Left forelimb (tissue), 1 donor: Measurements from ENCODE around the gene AREL1.
"Not testable (repeated sequence)": the region's sequence is repeated elsewhere in the genome, so short reads cannot be mapped to it uniquely, and the experiment has no call there.

ENCODE experiments used
- DNase-seq: peaks from one replicate; pipeline ENCODE4 v3.0.0-alpha.2; 2018; ENCODE audit warnings: low spot score

AREL1 gene

GRCh38 chr14:74712499-74713394, at the start of gene AREL1, which contains the start of gene FCF1:
Gene AREL1 (minus strand): TSS chr14:74713080. CDS start chr14:74685615, 27,465 bp downstream.
Gene FCF1 (plus strand): TSS chr14:74713144. CDS start chr14:74713198, 54 bp downstream.
- DNase-seq = peak; percentile 89

- DNase-seq = not testable (repeated sequence)
These were observed 45.6 kb upstream of the AREL1 start for GRCh38 chr14:74758505-74758904.

GRCh38 chr14:74756326-74756725, 43.4 kb upstream of the AREL1 start:
- DNase-seq = no peak

- no peak for DNase-seq
These were observed 42.0 kb upstream of the AREL1 start for GRCh38 chr14:74754899-74755298.

GRCh38 chr14:74754157-74754556, 41.3 kb upstream of the AREL1 start:
- DNase-seq = no peak

GRCh38 chr14:74747237-74747636, 34.4 kb upstream of the AREL1 start:
- no peak for DNase-seq

GRCh38 chr14:74739293-74740030, 26.6 kb upstream of the AREL1 start:
- no peak for DNase-seq

GRCh38 chr14:74737753-74738325, 25.0 kb upstream of the AREL1 start:
- no peak for DNase-seq

GRCh38 chr14:74735125-74735524, 22.2 kb upstream of the AREL1 start:
- DNase-seq = no peak

- no peak for DNase-seq
These were observed 20.3 kb upstream of the AREL1 start for GRCh38 chr14:74733221-74733620.

- no peak for DNase-seq
These were observed 19.5 kb upstream of the AREL1 start for GRCh38 chr14:74732387-74732786.

- no peak for DNase-seq
These were observed 10.3 kb upstream of the AREL1 start for GRCh38 chr14:74723134-74723533.

- DNase-seq = no peak
These were observed 7.6 kb upstream of the AREL1 start for GRCh38 chr14:74720526-74720925.

GRCh38 chr14:74713395-74713735, 485 bp upstream of the AREL1 start:
- DNase-seq = no peak

- no peak for DNase-seq
These were observed 1.2 kb downstream of the AREL1 start for GRCh38 chr14:74711651-74712050.

- no peak for DNase-seq
These were observed 2.4 kb downstream of the AREL1 start for GRCh38 chr14:74710480-74710879.

- DNase-seq = no peak
These were observed 7.0 kb downstream of the AREL1 start for GRCh38 chr14:74705613-74706500.

GRCh38 chr14:74704656-74705055, 8.2 kb downstream of the AREL1 start:
- no peak for DNase-seq

GRCh38 chr14:74703043-74703442, 9.8 kb downstream of the AREL1 start:
- no peak for DNase-seq

GRCh38 chr14:74702293-74702692, 10.6 kb downstream of the AREL1 start:
- DNase-seq = no peak

- no peak for DNase-seq
These were observed 14.4 kb downstream of the AREL1 start for GRCh38 chr14:74698465-74698864.

- DNase-seq = no peak
These were observed 14.9 kb downstream of the AREL1 start for GRCh38 chr14:74697976-74698375.
